Tibial nerve (tissue), 4 donors: ENCODE data around the gene SWAP70.

ENCODE experiments used
- CTCF ChIP-seq, 5 experiments: fragments of 200-600 bp in 3 of 5; fragments of 450-650 bp in 2 of 5; sonication (generic) in 3 of 5; IDR thresholded peaks; one replicate each; pipeline ENCODE4 v1.5.1; 2016 to 2019; ENCODE audit warnings: antibody characterized with exemption in 5 of 5, mild to moderate bottlenecking in 3 of 5, moderate library complexity in 2 of 5
- EP300 ChIP-seq, 2 donors: sonication (generic); formaldehyde crosslinking; IDR thresholded peaks; one replicate each; pipeline ENCODE4 v1.6.1; 2017; ENCODE audit warnings: antibody characterized with exemption in 2 of 2, mild to moderate bottlenecking in 1 of 2
- POLR2A ChIP-seq, 2 donors: fragments of 450-650 bp; IDR thresholded peaks; one replicate each; pipeline ENCODE4 v1.6.1; 2017; ENCODE audit warnings: antibody characterized with exemption in 2 of 2, mild to moderate bottlenecking in 2 of 2, moderate library complexity in 2 of 2

GRCh38 chr11:9656864-9657263 is 7.0 kb upstream of the SWAP70 start:
- TF ChIP-seq CTCF (IDR thresholded peaks at IDR 0.05) (no peak), POLR2A (IDR thresholded peaks at IDR 0.05) (no peak), EP300 (IDR thresholded peaks at IDR 0.05) (no peak)
